IMR-90 (cell line): Measurements from ENCODE around the gene RBM46. TPM values are rescaled to one million over a fixed set of nuclear protein-coding genes. Genes with fewer than 3 reads are reported as not detected.

Source experiments
- ATAC-seq: fragments of 200-7000 bp; cut with Tn5 transposase; 2 replicates; pipeline ENCODE4 v1.9.1; 2020; ENCODE audit warnings: low read depth, mild to moderate bottlenecking, moderate library complexity
- BruUV-seq: library from RNA; stranded (reverse); fragments of 400-500 nt; replicated peaks from 2 replicates; lab custom pipeline; 2021; lab: Mats Ljungman, UMichigan
- CTCF ChIA-PET: fragments of 300-600 bp; formaldehyde crosslinking; extraction: SDS; loops from one replicate; lab custom pipeline; 2021; ENCODE audit warnings: antibody characterized with exemption; lab: Yijun Ruan, JAX
- POLR2A ChIA-PET: fragments of 300-600 bp; sonication (Branson Sonifier 250); formaldehyde crosslinking; loops from one replicate; lab custom pipeline; 2022; ENCODE audit warnings: antibody characterized with exemption; ENCODE audit not compliant: unreplicated experiment; lab: Charles Lee
- DNase-seq: peaks from one replicate; pipeline ENCODE4 v3.0.0; 2013
- H2AFZ ChIP-seq: replicated peaks from 2 replicates; pipeline ENCODE3; 2013; ENCODE audit warnings: low read length, mild to moderate bottlenecking; ENCODE audit not compliant: poor library complexity
- H2AK5ac ChIP-seq: 2 replicates; pipeline ENCODE4 v1.6.1; 2013; ENCODE audit warnings: low read depth, low read length, inconsistent platforms
- H2AK9ac ChIP-seq: replicated peaks from 2 replicates; pipeline ENCODE3; 2013; ENCODE audit warnings: mild to moderate bottlenecking, low read depth, low read length, moderate library complexity; ENCODE audit not compliant: poor library complexity
- H2BK120ac ChIP-seq: 2 replicates; pipeline ENCODE4 v1.6.1; 2013; ENCODE audit warnings: low read depth, low read length, inconsistent platforms
- H2BK15ac ChIP-seq: 3 replicates; pipeline ENCODE4 v1.6.1; 2013; ENCODE audit warnings: low read depth, low read length, inconsistent platforms
- H2BK20ac ChIP-seq: 2 replicates; pipeline ENCODE4 v1.6.1; 2013; ENCODE audit warnings: low read depth, mild to moderate bottlenecking, inconsistent platforms, low read length, moderate library complexity
- H2BK5ac ChIP-seq: 2 replicates; pipeline ENCODE4 v1.6.1; 2013; ENCODE audit warnings: mild to moderate bottlenecking, low read depth, low read length, inconsistent platforms; ENCODE audit not compliant: poor library complexity, severe bottlenecking
- H3K14ac ChIP-seq: replicated peaks from 2 replicates; pipeline ENCODE4 v1.6.1; 2013; ENCODE audit warnings: low read depth, low read length, inconsistent platforms
- H3K18ac ChIP-seq: 2 replicates; pipeline ENCODE4 v1.6.1; 2013; ENCODE audit warnings: low read depth, low read length, control low read depth
- H3K23ac ChIP-seq: 2 replicates; pipeline ENCODE4 v1.6.1; 2013; ENCODE audit warnings: low read depth, low read length, inconsistent platforms
- H3K27ac ChIP-seq: 2 replicates; pipeline ENCODE4 v1.5.1; 2013; ENCODE audit warnings: mild to moderate bottlenecking, control low read depth, low read length; ENCODE audit not compliant: insufficient read depth
- H3K27me3 ChIP-seq: 2 replicates; pipeline ENCODE4 v1.6.1; 2013; ENCODE audit warnings: low read length; ENCODE audit not compliant: control insufficient read depth, insufficient read depth
- H3K36me3 ChIP-seq: 2 replicates; pipeline ENCODE4 v1.6.1; 2013; ENCODE audit warnings: low read length, mixed read lengths; ENCODE audit not compliant: control insufficient read depth, insufficient read depth
- H3K4ac ChIP-seq: 2 replicates; pipeline ENCODE4 v1.6.1; 2013; ENCODE audit warnings: low read depth, low read length, inconsistent platforms
- H3K4me1 ChIP-seq: 2 replicates; pipeline ENCODE4 v1.6.1; 2013; ENCODE audit warnings: low read length, mixed read lengths; ENCODE audit not compliant: control insufficient read depth, insufficient read depth
- H3K4me2 ChIP-seq: 2 replicates; pipeline ENCODE4 v1.6.1; 2013; ENCODE audit warnings: low read depth, mild to moderate bottlenecking, control low read depth, low read length, moderate library complexity
- H3K4me3 ChIP-seq: 2 replicates; pipeline ENCODE4 v1.5.1; 2013; ENCODE audit warnings: low read depth, mild to moderate bottlenecking, control low read depth, low read length, moderate library complexity; ENCODE audit not compliant: insufficient read depth
- H3K56ac ChIP-seq: 2 replicates; pipeline ENCODE4 v1.6.1; 2013; ENCODE audit warnings: low read length, inconsistent platforms; ENCODE audit not compliant: insufficient read depth; ENCODE audit errors: extremely low read depth
- H3K79me1 ChIP-seq, 2 experiments: 2 replicates each; pipeline ENCODE4 v1.6.1; 2013; ENCODE audit warnings: low read length in 2 of 2, inconsistent platforms in 1 of 2, low read depth in 1 of 2
- H3K9ac ChIP-seq: 2 replicates; pipeline ENCODE4 v1.6.1; 2013; ENCODE audit warnings: low read depth, low read length, control low read depth
- H3K9me1 ChIP-seq: 2 replicates; pipeline ENCODE4 v1.6.1; 2013; ENCODE audit warnings: low read length, inconsistent platforms; ENCODE audit not compliant: insufficient read depth
- H3K9me3 ChIP-seq: 2 replicates; pipeline ENCODE4 v1.6.1; 2013; ENCODE audit warnings: low read length; ENCODE audit not compliant: control insufficient read depth, insufficient read depth
- H4K20me1 ChIP-seq: 2 replicates; pipeline ENCODE4 v1.6.1; 2013; ENCODE audit warnings: low read length, inconsistent platforms; ENCODE audit not compliant: insufficient read depth
- H4K5ac ChIP-seq: 2 replicates; pipeline ENCODE4 v1.6.1; 2013; ENCODE audit warnings: mild to moderate bottlenecking, low read depth, low read length, control low read depth
- H4K8ac ChIP-seq, 2 experiments: 2 replicates each; pipeline ENCODE4 v1.6.1; 2013; ENCODE audit warnings: low read depth in 2 of 2, low read length in 2 of 2, control low read depth in 1 of 2, inconsistent platforms in 1 of 2
- H4K91ac ChIP-seq: 2 replicates; pipeline ENCODE4 v1.6.1; 2013; ENCODE audit warnings: low read depth, low read length, inconsistent platforms; ENCODE audit not compliant: insufficient read depth
- CEBPB ChIP-seq: IDR thresholded peaks from 2 replicates; pipeline ENCODE4 v1.6.1; 2012; ENCODE audit warnings: low read depth, low read length, improper control_type of control experiment
- CHD1 ChIP-seq: IDR thresholded peaks from 2 replicates; pipeline ENCODE4 v1.6.1; 2012; ENCODE audit warnings: low read depth, low read length, improper control_type of control experiment
- ELK1 ChIP-seq: fragments of 150-350 bp; IDR thresholded peaks from 2 replicates; pipeline ENCODE4 v1.6.1; 2016; ENCODE audit warnings: low read depth, mild to moderate bottlenecking, low read length, moderate library complexity, borderline replicate concordance
- FOS ChIP-seq: fragments of 150-350 bp; IDR thresholded peaks from 2 replicates; pipeline ENCODE4 v1.6.1; 2016; ENCODE audit warnings: low read depth, low read length
- MAZ ChIP-seq: IDR thresholded peaks from 2 replicates; pipeline ENCODE4 v1.6.1; 2012; ENCODE audit warnings: low read depth, mild to moderate bottlenecking, low read length, improper control_type of control experiment, moderate library complexity, borderline replicate concordance
- NFE2L2 ChIP-seq: fragments of 150-350 bp; IDR thresholded peaks from 2 replicates; pipeline ENCODE4 v1.6.1; 2016; ENCODE audit warnings: low read depth, mild to moderate bottlenecking, low read length
- RCOR1 ChIP-seq: IDR thresholded peaks from 2 replicates; pipeline ENCODE4 v1.6.1; 2012; ENCODE audit warnings: mild to moderate bottlenecking, low read length, improper control_type of control experiment; ENCODE audit not compliant: insufficient replicate concordance
- WGBS, 2 experiments: methylation state at CpG; one replicate each; pipeline versions ENCODE4 v1.1.5 to v1.1.7; 2013; ENCODE audit warnings: missing lambda C conversion rate in 2 of 2; ENCODE audit not compliant: insufficient read length in 1 of 2; ENCODE audit errors: extremely low coverage in 2 of 2; 5-methylcytosine and 5-hydroxymethylcytosine counted together
- dilution Hi-C: fragments of 300-500 bp; cut with HindIII; formaldehyde crosslinking; loops from one replicate; pipeline ENCODE4 v1.14.3; 2018; ENCODE audit warnings: low sequenced_read_pairs; ENCODE audit not compliant: unreplicated experiment
- in situ Hi-C: fragments of 300-500 bp; cut with MboI; formaldehyde crosslinking; loops from 3 replicates; pipeline ENCODE4 v1.14.3; 2019; ENCODE audit warnings: low sequenced_read_pairs, inconsistent platforms, mixed read lengths
- intact Hi-C: fragments of 100-400 bp; cut with micrococcal nuclease; formaldehyde crosslinking; loops from 2 replicates; pipeline ENCODE4 v1.10.0; 2022
- polyA plus RNA-seq, 3 experiments: library from polyadenylated mRNA; depleted of rRNA; stranded (reverse); fragments of >200 nt; gene quantifications; 2 replicates each; pipeline ENCODE4 v1.2.3, GENCODE V29; 2012; ENCODE audit warnings: low replicate concordance in 1 of 3
- total RNA-seq: library from RNA; depleted of rRNA; stranded (reverse); fragments of >200 nt; gene quantifications from 2 replicates; pipeline ENCODE4 v1.2.3, GENCODE V29; 2012

The RBM46 gene
- total and polyA plus RNA-seq, 2 of the 4 experiments (the other 2 are of a cell fraction): not detected

- no peak overlapping the region for H3K14ac ChIP-seq
- no peak overlapping the region for H2BK15ac ChIP-seq
- in situ Hi-C loops: no loop called here
- no peaks in the 10 kb centered on the region for H4K20me1 ChIP-seq
- H2BK120ac ChIP-seq: no peak overlapping the region
- intact Hi-C loops: no loop called here
- TF ChIP-seq MAZ: no peak
- TF ChIP-seq NFE2L2: no peak
- no peak for TF ChIP-seq CHD1
- no peak for TF ChIP-seq FOS
- TF ChIP-seq ELK1: no peak
- no peak for TF ChIP-seq CEBPB
- no peak for TF ChIP-seq RCOR1
- no peak overlapping the region for H3K23ac ChIP-seq
- H3K4ac ChIP-seq: no peak overlapping the region
- no peak overlapping the region for H3K27ac ChIP-seq
- no peak overlapping the region for H2AK9ac ChIP-seq
- no CpG with 5 or more reads among the region's 18 CpGs for WGBS, 2 experiments
- ChIA-PET CTCF (no interaction called here), POLR2A (no interaction called here)
- no peak overlapping the region for H3K56ac ChIP-seq
- H4K5ac ChIP-seq: no peak overlapping the region
- no peaks in the 10 kb centered on the region for H3K79me1 ChIP-seq
- no peak overlapping the region for H4K8ac ChIP-seq
- no peak overlapping the region for H3K4me3 ChIP-seq
- H2AFZ ChIP-seq: no peak overlapping the region
- ATAC-seq (no peak), DNase-seq (no peak)
- no peak overlapping the region for H2BK20ac ChIP-seq
- no TSS peak for BruUV-seq
- H3K9me3 ChIP-seq: no peaks in the 10 kb centered on the region
- no peak overlapping the region for H4K91ac ChIP-seq
- H3K4me2 ChIP-seq: no peak overlapping the region
- dilution Hi-C loops: no loop called here
- H2BK5ac ChIP-seq: no peak overlapping the region
- no peak overlapping the region for H3K18ac ChIP-seq
- H3K9me1 ChIP-seq: no peaks in the 10 kb centered on the region
- no peak overlapping the region for H3K9ac ChIP-seq
- no peaks in the 10 kb centered on the region for H3K27me3 ChIP-seq
- no peak overlapping the region for H2AK5ac ChIP-seq
- no peaks in the 10 kb centered on the region for H3K4me1 ChIP-seq
- H3K36me3 ChIP-seq: no peaks in the 10 kb centered on the region
Measured at GRCh38 chr4:154781983-154782293, 866 bp downstream of the RBM46 start.
